HG03066 (cell line): ENCODE data around the gene TNNT2.

ENCODE experiments used
- ATAC-seq: cut with Tn5 transposase; IDR thresholded peaks from one replicate; pipeline ENCODE4 v1.9.1; 2021; ENCODE audit warnings: low read depth; ENCODE audit not compliant: unreplicated experiment

TNNT2 gene

GRCh38 chr1:201404055-201404454 lies 26.6 kb upstream of the TNNT2 start:
- no peak for ATAC-seq

- ATAC-seq, result no peak
Observed at GRCh38 chr1:201403359-201403758, 25.9 kb upstream of the TNNT2 start.

- no peak for ATAC-seq
Observed at GRCh38 chr1:201401700-201402099, 24.2 kb upstream of the TNNT2 start.

GRCh38 chr1:201400852-201401230 lies 23.4 kb upstream of the TNNT2 start:
- ATAC-seq, result no peak

GRCh38 chr1:201400212-201400851 lies 22.9 kb upstream of the TNNT2 start:
- no peak for ATAC-seq

- no peak for ATAC-seq
Observed at GRCh38 chr1:201399352-201400126, 22.1 kb upstream of the TNNT2 start.

GRCh38 chr1:201399018-201399351 lies 21.5 kb upstream of the TNNT2 start, which contains the start of gene LAD1:
Gene LAD1 (minus strand): TSS chr1:201399324. CDS start chr1:201399306, 18 bp downstream.
- ATAC-seq, result no peak

- ATAC-seq, result no peak
Observed at GRCh38 chr1:201397675-201398074, 20.2 kb upstream of the TNNT2 start.

- no peak for ATAC-seq
Observed at GRCh38 chr1:201396861-201397464, 19.5 kb upstream of the TNNT2 start.

- no peak for ATAC-seq
Observed at GRCh38 chr1:201395936-201396335, 18.5 kb upstream of the TNNT2 start.

GRCh38 chr1:201394591-201394990 lies 17.1 kb upstream of the TNNT2 start:
- no peak for ATAC-seq

- ATAC-seq, result no peak
Observed at GRCh38 chr1:201393076-201393475, 15.6 kb upstream of the TNNT2 start.

- ATAC-seq, result no peak
Observed at GRCh38 chr1:201391651-201392511, 14.4 kb upstream of the TNNT2 start.

- ATAC-seq, result no peak
Observed at GRCh38 chr1:201391225-201391624, 13.7 kb upstream of the TNNT2 start.

- no peak for ATAC-seq
Observed at GRCh38 chr1:201389051-201389450, 11.6 kb upstream of the TNNT2 start.

GRCh38 chr1:201386208-201386607 lies 8.7 kb upstream of the TNNT2 start:
- ATAC-seq, result no peak

- ATAC-seq, result peak; percentile 66
Observed at GRCh38 chr1:201385299-201385891, 7.9 kb upstream of the TNNT2 start.

GRCh38 chr1:201384406-201384782 lies 6.9 kb upstream of the TNNT2 start:
- no peak for ATAC-seq

- ATAC-seq, result no peak
Observed at GRCh38 chr1:201383647-201384405, 6.3 kb upstream of the TNNT2 start.

- ATAC-seq, result no peak
Observed at GRCh38 chr1:201381130-201381529, 3.6 kb upstream of the TNNT2 start.
